Erythroblast (primary cell): ENCODE measurements around the gene MARCHF11.

ENCODE experiments used
- GATA1 ChIP-seq: IDR thresholded peaks from 2 replicates; pipeline ENCODE4 v1.6.1; 2011; ENCODE audit warnings: low read depth, mild to moderate bottlenecking, control low read depth, low read length, moderate library complexity
- POLR2A ChIP-seq: IDR thresholded peaks from 2 replicates; pipeline ENCODE4 v1.6.1; 2011; ENCODE audit warnings: mild to moderate bottlenecking, low read length

- no peak for TF ChIP-seq POLR2A
- no peak for TF ChIP-seq GATA1
Measured at GRCh38 chr5:16144416-16144815, 35.2 kb downstream of the MARCHF11 start.
